Upper lobe of left lung (tissue), 4 donors: ENCODE measurements around the gene SCUBE1.

Experiments used
- CTCF ChIP-seq, 6 experiments: fragments of 450-650 bp in 4 of 6; fragments of 200-600 bp in 2 of 6; sonication (generic) in 2 of 6; IDR thresholded peaks; one replicate each; pipeline ENCODE4 v1.5.1; 2016 to 2019; ENCODE audit warnings: antibody characterized with exemption in 6 of 6
- EP300 ChIP-seq, 4 donors: sonication (generic); formaldehyde crosslinking; IDR thresholded peaks; one replicate each; pipeline ENCODE4 v1.5.1; 2017; ENCODE audit warnings: antibody characterized with exemption in 4 of 4, control low read depth in 2 of 4
- POLR2AphosphoS5 ChIP-seq, 2 donors: sonication (generic); formaldehyde crosslinking; IDR thresholded peaks; one replicate each; pipeline ENCODE4 v1.5.1; 2017; ENCODE audit warnings: antibody characterized with exemption in 2 of 2

- TF ChIP-seq CTCF (IDR thresholded peaks at IDR 0.05) (no peak), POLR2AphosphoS5 (IDR thresholded peaks at IDR 0.05) (no peak), EP300 (IDR thresholded peaks at IDR 0.05) (no peak)
Observed at GRCh38 chr22:43241699-43242386, 101.3 kb downstream of the SCUBE1 start.
